OCI-LY7 (cell line): ENCODE results near the gene KCNQ1OT1. TPM values are rescaled to one million over a fixed set of nuclear protein-coding genes. Genes with fewer than 3 reads are reported as not detected.

Experiments
- BruUV-seq: library from RNA; stranded (reverse); fragments of 400-500 nt; replicated peaks from 2 replicates; lab custom pipeline; 2021; lab: Mats Ljungman, UMichigan
- CTCF ChIA-PET: fragments of 300-600 bp; sonication (Branson Sonifier 250); formaldehyde crosslinking; loops from one replicate; lab custom pipeline; 2022; ENCODE audit warnings: antibody characterized with exemption; ENCODE audit not compliant: unreplicated experiment; lab: Charles Lee
- POLR2A ChIA-PET: fragments of 300-600 bp; sonication (Branson Sonifier 250); formaldehyde crosslinking; loops from one replicate; lab custom pipeline; 2022; ENCODE audit warnings: antibody characterized with exemption; lab: Charles Lee
- DNase-seq: peaks from one replicate; pipeline ENCODE4 v3.0.0-alpha.2; 2015; ENCODE audit warnings: low spot score
- H2AFZ ChIP-seq: fragments of 200-600 bp; sonication (generic), shearing (Covaris generic); 2 replicates; pipeline ENCODE4 v1.6.1; 2014; ENCODE audit warnings: mild to moderate bottlenecking, antibody characterized with exemption, low read length, moderate library complexity
- H3K27ac ChIP-seq: fragments of 200-600 bp; sonication (generic); 2 replicates; pipeline ENCODE4 v1.5.1; 2014; ENCODE audit warnings: mixed run types, low read depth, mild to moderate bottlenecking, moderate library complexity, low read length, inconsistent platforms; ENCODE audit not compliant: poor library complexity, severe bottlenecking
- H3K36me3 ChIP-seq: fragments of 200-600 bp; sonication (generic); 2 replicates; pipeline ENCODE4 v1.6.1; 2014; ENCODE audit warnings: mild to moderate bottlenecking, antibody characterized with exemption, low read length, moderate library complexity, mixed read lengths; ENCODE audit not compliant: insufficient read depth
- H3K4me1 ChIP-seq: fragments of 200-600 bp; sonication (generic); 2 replicates; pipeline ENCODE4 v1.5.1; 2014; ENCODE audit warnings: mild to moderate bottlenecking, low read length; ENCODE audit not compliant: insufficient read depth, poor library complexity, severe bottlenecking
- H3K4me2 ChIP-seq: fragments of 200-600 bp; sonication (generic); 2 replicates; pipeline ENCODE4 v1.6.1; 2014; ENCODE audit warnings: mild to moderate bottlenecking, low read length
- H3K4me3 ChIP-seq: fragments of 200-600 bp; sonication (generic); 2 replicates; pipeline ENCODE4 v1.5.1; 2014; ENCODE audit warnings: mild to moderate bottlenecking, low read depth, low read length; ENCODE audit not compliant: poor library complexity, severe bottlenecking
- H3K79me2 ChIP-seq: fragments of 200-600 bp; sonication (generic); 2 replicates; pipeline ENCODE4 v1.6.1; 2016; ENCODE audit warnings: low read depth, mild to moderate bottlenecking, low read length, moderate library complexity, mixed read lengths; ENCODE audit not compliant: insufficient read depth
- H3K9me2 ChIP-seq: fragments of 200-600 bp; sonication (generic); 2 replicates; pipeline ENCODE4 v1.6.1; 2016; ENCODE audit warnings: mild to moderate bottlenecking, low read length, mixed read lengths; ENCODE audit not compliant: insufficient read depth
- H3K9me3 ChIP-seq: fragments of 200-600 bp; sonication (generic); 2 replicates; pipeline ENCODE4 v1.6.1; 2014; ENCODE audit warnings: mild to moderate bottlenecking, mixed run types, low read length, mixed read lengths
- H4K20me1 ChIP-seq: fragments of 200-600 bp; sonication (generic); 2 replicates; pipeline ENCODE4 v1.6.1; 2014; ENCODE audit warnings: mild to moderate bottlenecking, antibody characterized with exemption, low read length, moderate library complexity, mixed read lengths; ENCODE audit not compliant: insufficient read depth
- EZH2phosphoT487 ChIP-seq: fragments of 200-600 bp; sonication (generic); IDR thresholded peaks from 2 replicates; pipeline ENCODE4 v1.6.1; 2018; ENCODE audit warnings: low read depth, borderline replicate concordance, mild to moderate bottlenecking, mixed run types, antibody characterized with exemption, low read length, moderate library complexity, mixed read lengths
- intact Hi-C: fragments of 100-400 bp; cut with micrococcal nuclease; formaldehyde crosslinking; loops from one replicate; pipeline ENCODE4 v1.10.0; 2022; ENCODE audit not compliant: unreplicated experiment
- total RNA-seq, 2 experiments: library from RNA; depleted of rRNA in 1 of 2; stranded (reverse); fragments of >200 nt in 1 of 2; shearing (Covaris generic) in 1 of 2; gene quantifications; 2 replicates each; pipeline ENCODE4 v1.2.3, GENCODE V29; 2014 to 2022
- TF ChIP-seq, protein P1 (sequence below): fragments of 200-600 bp; sonication (generic); conservative IDR thresholded peaks from 2 replicates; pipeline ENCODE4 v1.5.1; 2014; ENCODE audit warnings: mild to moderate bottlenecking, antibody characterized with exemption, low read length, moderate library complexity, mixed read lengths

KCNQ1OT1 gene
- total RNA-seq, 2 experiments from 2014 or later, result 2.9 to 3.4 TPM

DNA sequence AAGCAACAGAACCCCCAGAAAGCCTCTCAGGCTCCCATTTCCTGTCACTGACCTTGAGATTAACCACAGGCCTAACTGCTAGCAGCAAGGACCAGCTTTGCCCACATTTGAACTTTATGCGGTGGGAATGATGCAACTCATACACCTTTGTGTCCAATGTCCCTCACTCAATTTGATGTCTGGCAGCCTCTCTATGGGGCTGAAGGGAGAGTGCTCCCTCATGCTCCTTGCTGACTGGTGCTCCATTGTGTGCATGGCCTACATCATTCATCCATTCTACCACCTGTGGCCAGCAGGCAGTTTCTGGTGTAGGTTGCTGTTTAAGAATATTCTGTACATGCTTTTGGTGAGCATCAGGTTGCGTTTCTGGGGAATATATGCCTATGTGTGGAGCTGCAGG lies 31.9 kb downstream of the KCNQ1OT1 start:
- TF ChIP-seq EZH2phosphoT487, result no peak
- TF ChIP-seq, protein P1, sequence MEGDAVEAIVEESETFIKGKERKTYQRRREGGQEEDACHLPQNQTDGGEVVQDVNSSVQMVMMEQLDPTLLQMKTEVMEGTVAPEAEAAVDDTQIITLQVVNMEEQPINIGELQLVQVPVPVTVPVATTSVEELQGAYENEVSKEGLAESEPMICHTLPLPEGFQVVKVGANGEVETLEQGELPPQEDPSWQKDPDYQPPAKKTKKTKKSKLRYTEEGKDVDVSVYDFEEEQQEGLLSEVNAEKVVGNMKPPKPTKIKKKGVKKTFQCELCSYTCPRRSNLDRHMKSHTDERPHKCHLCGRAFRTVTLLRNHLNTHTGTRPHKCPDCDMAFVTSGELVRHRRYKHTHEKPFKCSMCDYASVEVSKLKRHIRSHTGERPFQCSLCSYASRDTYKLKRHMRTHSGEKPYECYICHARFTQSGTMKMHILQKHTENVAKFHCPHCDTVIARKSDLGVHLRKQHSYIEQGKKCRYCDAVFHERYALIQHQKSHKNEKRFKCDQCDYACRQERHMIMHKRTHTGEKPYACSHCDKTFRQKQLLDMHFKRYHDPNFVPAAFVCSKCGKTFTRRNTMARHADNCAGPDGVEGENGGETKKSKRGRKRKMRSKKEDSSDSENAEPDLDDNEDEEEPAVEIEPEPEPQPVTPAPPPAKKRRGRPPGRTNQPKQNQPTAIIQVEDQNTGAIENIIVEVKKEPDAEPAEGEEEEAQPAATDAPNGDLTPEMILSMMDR, result no peak
- Histone ChIP-seq H3K9me3 (no peaks in the 10 kb centered on the region), H3K4me1 (no peaks in the 10 kb centered on the region), H3K79me2 (no peaks in the 10 kb centered on the region), H3K9me2 (no peaks in the 10 kb centered on the region), H4K20me1 (no peaks in the 10 kb centered on the region), H3K4me3 (no peak overlapping the region), H3K27ac (no peak overlapping the region), H3K4me2 (no peak overlapping the region), H3K36me3 (no peaks in the 10 kb centered on the region), H2AFZ (no peak overlapping the region)
- TSS peak; percentile 55 for BruUV-seq
- CTCF ChIA-PET, result no interaction called here
- intact Hi-C loops, result no loop called here
- no peak for DNase-seq
- POLR2A ChIA-PET, result no interaction called here

DNA sequence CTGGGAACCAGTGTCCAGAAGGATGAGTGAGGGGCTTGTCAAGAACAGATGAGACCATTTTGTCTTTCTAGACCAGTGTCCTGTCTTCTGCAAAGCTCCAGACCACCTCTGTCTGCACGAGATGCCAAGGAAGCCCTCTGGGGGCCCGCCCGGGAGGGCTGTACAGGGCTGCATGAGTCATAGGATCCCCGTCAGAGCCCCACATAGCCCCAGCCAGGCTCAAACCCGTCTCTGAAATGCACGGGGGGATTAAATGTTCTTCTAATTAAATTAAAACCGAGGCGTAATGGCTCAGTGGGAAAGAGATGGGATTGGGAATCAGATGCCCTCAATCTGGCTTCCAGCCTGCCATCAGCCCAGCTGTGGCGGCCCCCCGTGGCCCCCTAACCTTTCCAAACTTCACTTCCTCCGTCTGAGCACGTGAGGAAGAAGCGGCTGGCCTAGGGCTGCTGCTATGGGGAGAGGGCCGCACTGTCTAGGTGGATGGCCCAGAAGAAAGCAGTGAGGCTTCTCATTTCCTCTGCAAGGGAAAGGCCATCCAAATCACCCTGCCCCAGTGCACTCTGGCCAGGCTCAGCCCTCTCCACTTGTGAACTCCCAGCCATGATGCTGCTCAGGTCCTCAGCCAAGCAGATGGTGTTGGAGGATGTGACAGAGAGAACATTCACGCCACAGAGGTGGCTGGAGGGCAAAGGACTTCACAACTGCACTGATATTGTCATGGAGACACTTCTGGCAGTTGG lies 32.8 kb downstream of the KCNQ1OT1 start:
- Histone ChIP-seq H3K9me3 (no peaks in the 10 kb centered on the region), H3K9me2 (no peaks in the 10 kb centered on the region), H2AFZ (no peak overlapping the region), H3K4me3 (no peak overlapping the region), H3K4me2 (no peak overlapping the region), H3K4me1 (no peaks in the 10 kb centered on the region), H3K36me3 (no peaks in the 10 kb centered on the region), H3K27ac (no peak overlapping the region), H4K20me1 (no peaks in the 10 kb centered on the region), H3K79me2 (no peaks in the 10 kb centered on the region)
- BruUV-seq, result no TSS peak
- no peak for DNase-seq
- CTCF ChIA-PET, result no interaction called here
- intact Hi-C loops, result no loop called here
- no peak for TF ChIP-seq EZH2phosphoT487
- TF ChIP-seq, protein P1, result no peak
- POLR2A ChIA-PET, result no interaction called here

DNA sequence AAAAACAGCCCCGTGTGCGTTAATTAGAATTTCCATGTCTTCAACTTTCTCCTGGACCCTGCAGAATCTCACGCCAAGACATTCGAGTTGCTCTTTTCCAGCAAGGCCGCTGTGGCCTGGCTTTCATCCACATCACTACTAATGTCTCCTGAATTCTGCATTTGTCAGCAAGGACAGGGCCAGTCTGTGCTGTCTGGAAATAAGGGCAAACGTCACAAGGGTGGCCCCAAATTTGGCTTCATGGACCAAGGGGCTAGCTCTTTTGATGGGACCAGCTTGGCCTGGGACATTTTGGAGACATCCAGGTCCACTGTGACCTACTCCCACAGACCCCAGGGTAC lies 33.4 kb downstream of the KCNQ1OT1 start:
- Histone ChIP-seq H3K4me2 (no peak overlapping the region), H4K20me1 (no peaks in the 10 kb centered on the region), H3K79me2 (no peaks in the 10 kb centered on the region), H3K27ac (no peak overlapping the region), H3K4me3 (no peak overlapping the region), H3K36me3 (no peaks in the 10 kb centered on the region), H3K9me3 (no peaks in the 10 kb centered on the region), H2AFZ (no peak overlapping the region), H3K9me2 (no peaks in the 10 kb centered on the region), H3K4me1 (no peaks in the 10 kb centered on the region)
- no TSS peak for BruUV-seq
- intact Hi-C loops, result no loop called here
- ChIA-PET CTCF (no interaction called here), POLR2A (no interaction called here)
- DNase-seq, result no peak
- TF ChIP-seq EZH2phosphoT487, result no peak
- TF ChIP-seq, protein P1, result no peak
